Amniotic epithelial cell (primary cell): ENCODE measurements around the gene ARHGAP33.

Experiments used
- DNase-seq: peaks from one replicate; pipeline ENCODE4 v3.0.0-alpha.2; 2010; ENCODE audit warnings: low read depth

The ARHGAP33 gene

GRCh38 chr19:35739275-35740107 is 35.9 kb upstream of the ARHGAP33 start:
- no peak for DNase-seq

- DNase-seq, result no peak
Measured at GRCh38 chr19:35740108-35740422, 35.3 kb upstream of the ARHGAP33 start.

- peak; percentile 95 for DNase-seq
Measured at GRCh38 chr19:35740423-35741202, 34.8 kb upstream of the ARHGAP33 start.

- no peak for DNase-seq
Measured at GRCh38 chr19:35741203-35741515, 34.2 kb upstream of the ARHGAP33 start.

- no peak for DNase-seq
Measured at GRCh38 chr19:35742121-35742724, 33.1 kb upstream of the ARHGAP33 start, which contains the start of gene IGFLR1. IGFLR1 (minus strand) TSS chr19:35742452; CDS start chr19:35741180, 1,272 bp downstream.

GRCh38 chr19:35743640-35744429 is 31.5 kb upstream of the ARHGAP33 start:
- no peak for DNase-seq

GRCh38 chr19:35744430-35745327 is 30.7 kb upstream of the ARHGAP33 start:
- DNase-seq, result peak; percentile 94

- peak; percentile 99 for DNase-seq
Measured at GRCh38 chr19:35745328-35746086, 29.9 kb upstream of the ARHGAP33 start, which contains the start of the genes PSENEN and U2AF1L4. PSENEN (plus strand) TSS chr19:35745651; CDS start chr19:35745931, 280 bp downstream. U2AF1L4 (minus strand) TSS chr19:35745418; CDS start chr19:35745391, 27 bp downstream.

- no peak for DNase-seq
Measured at GRCh38 chr19:35746087-35746462, 29.3 kb upstream of the ARHGAP33 start.

GRCh38 chr19:35746531-35746930 is 28.8 kb upstream of the ARHGAP33 start:
- DNase-seq, result no peak

GRCh38 chr19:35748106-35749020 is 27.0 kb upstream of the ARHGAP33 start, which contains the start of gene LIN37:
LIN37 (plus strand) TSS chr19:35748576; CDS start chr19:35748725, 149 bp downstream.
- DNase-seq, result peak; percentile 99

GRCh38 chr19:35750167-35750566 is 25.2 kb upstream of the ARHGAP33 start:
- DNase-seq, result no peak

GRCh38 chr19:35751839-35752745 is 23.3 kb upstream of the ARHGAP33 start:
- DNase-seq, result no peak

- DNase-seq, result no peak
Measured at GRCh38 chr19:35752746-35753350, 22.5 kb upstream of the ARHGAP33 start.

- no peak for DNase-seq
Measured at GRCh38 chr19:35753634-35754369, 21.6 kb upstream of the ARHGAP33 start.

GRCh38 chr19:35754370-35755130 is 20.8 kb upstream of the ARHGAP33 start:
- no peak for DNase-seq
